Fibroblast of villous mesenchyme (primary cell): ENCODE data around the gene KRT26. TPM values are rescaled to one million over a fixed set of nuclear protein-coding genes. Genes with fewer than 3 reads are reported as not detected.

ENCODE experiments used
- DNase-seq: peaks from one replicate; pipeline ENCODE4 v3.0.0-alpha.2; 2010; ENCODE audit warnings: low read depth
- H3K4me3 ChIP-seq: 2 replicates; pipeline ENCODE4 v1.5.1; 2011; ENCODE audit warnings: low read depth, mild to moderate bottlenecking, low read length
- CTCF ChIP-seq: IDR thresholded peaks from 2 replicates; pipeline ENCODE4 v1.5.1; 2012; ENCODE audit warnings: low read depth, mild to moderate bottlenecking, low read length; ENCODE audit not compliant: insufficient read depth
- total RNA-seq: library from RNA; depleted of rRNA; stranded (reverse); fragments of >200 nt; gene quantifications from 2 replicates; pipeline ENCODE4 v1.2.3, GENCODE V29; 2012

KRT26 gene
- total RNA-seq, 1 donor, result not detected

- no peak for TF ChIP-seq CTCF
- DNase-seq, result no peak
- no peak overlapping the region for H3K4me3 ChIP-seq
Measured at GRCh38 chr17:40722241-40722640, 49.8 kb downstream of the KRT26 start.

- H3K4me3 ChIP-seq, result no peak overlapping the region
- no peak for TF ChIP-seq CTCF
- DNase-seq, result no peak
Measured at GRCh38 chr17:40720899-40721298, 51.1 kb downstream of the KRT26 start.

GRCh38 chr17:40718930-40719329 lies 53.1 kb downstream of the KRT26 start:
- no peak for DNase-seq
- H3K4me3 ChIP-seq, result no peak overlapping the region
- TF ChIP-seq CTCF, result no peak

- DNase-seq, result no peak
- TF ChIP-seq CTCF, result no peak
- no peak overlapping the region for H3K4me3 ChIP-seq
Measured at GRCh38 chr17:40717776-40718175, 54.2 kb downstream of the KRT26 start.

Other genes starting within 250 kb of the KRT26 start
- gene CCR7, start 206.7 kb downstream of the KRT26 start, total RNA-seq, result not detected in 2 replicates
- 81.2 and 108 TPM in 2 replicates for gene SMARCE1, start 124.4 kb downstream of the KRT26 start, total RNA-seq
- gene KRT222, start 107.0 kb downstream of the KRT26 start, total RNA-seq, result not detected in 2 replicates
- gene KRT24, start 68.4 kb downstream of the KRT26 start, total RNA-seq, result not detected in 2 replicates
- not detected in 2 replicates for gene KRT25, start 16.9 kb downstream of the KRT26 start, total RNA-seq
- not detected in 2 replicates for gene KRT27, start 10.3 kb upstream of the KRT26 start, total RNA-seq
- gene KRT28, start 27.8 kb upstream of the KRT26 start, total RNA-seq, result not detected in 2 replicates
- gene KRT10, start 50.4 kb upstream of the KRT26 start, total RNA-seq, result 3.0 and 3.2 TPM in 2 replicates
- gene KRT12, start 95.0 kb upstream of the KRT26 start, total RNA-seq, result not detected in 2 replicates
- gene KRT20, start 113.0 kb upstream of the KRT26 start, total RNA-seq, result not detected in 2 replicates
- under 0.01 and 1.7 TPM in 2 replicates for gene KRT23, start 165.4 kb upstream of the KRT26 start, total RNA-seq
- gene KRT39, start 194.7 kb upstream of the KRT26 start, total RNA-seq, result not detected in 2 replicates
- not detected in 2 replicates for gene KRT40, start 212.1 kb upstream of the KRT26 start, total RNA-seq
- gene KRTAP3-3, start 222.0 kb upstream of the KRT26 start, total RNA-seq, result not detected in 2 replicates
- gene KRTAP3-2, start 227.7 kb upstream of the KRT26 start, total RNA-seq, result not detected in 2 replicates
- gene KRTAP3-1, start 236.9 kb upstream of the KRT26 start, total RNA-seq, result not detected in 2 replicates